ELR (cell line): Measurements from ENCODE around the gene EDIL3.

Experiments
- DNase-seq: peaks from one replicate; pipeline ENCODE4 v3.0.0-alpha.2; 2015; ENCODE audit warnings: low read depth

The EDIL3 gene

DNA sequence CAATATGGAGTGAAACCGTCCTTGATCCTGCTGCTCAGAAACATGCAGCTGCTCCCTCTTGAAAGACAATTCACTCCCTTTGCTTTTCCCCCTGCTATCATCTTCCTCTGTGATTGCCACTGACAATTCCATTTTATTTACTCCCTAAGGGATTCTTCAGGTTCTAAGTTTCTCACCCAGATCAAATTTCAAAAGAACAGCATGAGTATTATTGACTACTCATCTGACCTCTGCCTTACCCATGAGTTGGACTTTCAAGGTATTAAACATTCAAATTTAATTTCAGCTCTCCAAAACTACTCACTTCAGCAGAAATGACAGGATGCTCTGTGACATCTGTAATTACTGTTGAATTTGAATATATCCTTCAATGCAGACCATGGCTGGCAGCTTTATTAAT is 427.5 kb downstream of the EDIL3 start:
- peak; percentile 60 for DNase-seq

- peak; percentile 5 for DNase-seq
These were observed 428.3 kb downstream of the EDIL3 start for GRCh38 chr5:83956386-83956785.

DNA sequence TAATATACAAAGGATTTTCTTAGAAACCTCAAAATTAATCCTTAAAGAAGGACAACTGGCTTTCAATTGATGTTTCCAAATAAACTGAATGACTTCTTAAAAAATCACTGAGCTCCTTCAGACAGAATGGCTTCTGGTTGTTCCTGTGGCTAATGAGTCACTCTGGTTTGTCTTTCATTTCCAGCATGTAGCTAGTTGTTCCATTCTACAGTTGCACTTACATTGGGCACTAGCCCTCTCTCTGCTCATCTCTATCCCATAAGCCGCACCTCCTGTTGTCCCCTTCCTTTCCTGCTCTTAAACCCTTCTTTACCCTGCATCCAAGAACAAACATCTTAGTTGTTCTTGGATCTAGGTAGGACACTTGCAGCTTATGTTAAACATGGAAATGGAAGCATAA is 428.8 kb downstream of the EDIL3 start:
- peak; percentile 60 for DNase-seq

DNA sequence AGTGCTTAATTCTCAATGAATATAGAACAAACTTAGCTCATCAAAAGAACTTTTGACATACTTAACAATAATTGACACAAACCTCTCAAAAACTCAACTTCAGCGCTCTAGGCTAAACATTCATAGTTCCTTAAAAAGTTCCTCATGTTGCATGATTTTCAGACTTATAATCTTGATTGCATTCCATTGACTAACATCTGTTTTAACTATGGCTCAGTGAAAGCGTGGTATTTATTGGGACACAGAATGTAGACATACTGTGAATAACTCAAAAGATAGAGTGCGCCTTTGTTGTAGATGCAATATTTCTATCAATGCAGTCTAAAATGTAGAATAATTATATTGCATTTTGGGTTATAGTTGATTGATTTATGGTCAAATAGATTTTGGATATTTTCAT is 436.9 kb downstream of the EDIL3 start:
- no peak for DNase-seq

DNA sequence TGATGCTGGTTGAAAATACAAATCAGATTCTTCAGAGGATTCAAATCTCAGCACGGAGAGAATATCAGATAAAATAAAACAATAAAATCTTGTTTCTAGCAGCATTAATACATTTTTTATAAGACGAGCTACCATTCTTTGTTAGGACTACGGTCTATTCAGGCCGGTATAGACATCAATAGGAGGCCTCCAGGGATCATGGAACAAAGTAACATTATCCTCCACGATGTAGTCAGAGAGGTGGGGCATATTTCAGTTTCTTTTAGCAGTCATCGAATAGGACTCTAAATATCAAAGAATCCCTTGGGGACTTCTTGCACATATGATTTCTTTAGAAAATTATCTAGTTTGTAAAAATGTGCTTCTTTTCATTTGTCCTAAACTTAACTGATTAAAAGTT is 438.2 kb downstream of the EDIL3 start:
- no peak for DNase-seq

DNA sequence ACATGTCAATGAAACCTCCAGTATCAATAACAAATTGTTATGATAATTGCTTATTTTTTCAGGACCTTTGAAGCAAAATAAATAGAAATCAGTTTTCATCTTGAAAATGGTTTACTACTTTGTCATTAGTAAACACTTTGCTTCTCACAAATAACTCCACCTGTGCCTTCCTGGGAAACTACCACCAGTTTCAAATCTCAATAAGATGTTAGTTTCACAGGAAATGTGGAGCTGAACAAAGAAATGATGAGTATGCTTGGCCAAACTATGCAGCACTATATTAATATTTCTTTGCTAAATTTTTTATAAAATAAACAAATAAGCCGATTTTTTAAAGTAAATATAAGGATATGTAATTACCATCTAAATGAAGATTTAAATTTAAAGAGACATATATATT is 442.5 kb downstream of the EDIL3 start:
- DNase-seq = no peak

DNA sequence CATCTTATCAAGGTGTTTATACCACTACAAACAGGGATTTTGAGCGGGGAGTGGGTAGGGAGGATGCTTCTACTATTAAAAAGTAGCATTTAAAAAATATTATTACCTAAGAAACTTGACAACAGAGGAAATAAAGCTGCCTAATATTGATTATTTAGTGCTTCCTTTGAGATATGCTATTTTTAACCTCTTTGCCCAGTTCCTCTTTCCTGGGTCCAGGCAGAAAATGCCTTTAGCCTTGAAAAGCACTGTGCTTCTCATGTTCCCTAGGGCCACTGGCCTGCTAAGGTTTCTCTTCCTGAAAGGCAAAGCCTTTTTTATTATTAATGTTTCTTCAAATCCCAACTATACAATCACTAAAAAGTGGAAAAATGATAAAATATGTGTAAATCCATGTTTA is 446.8 kb downstream of the EDIL3 start:
- no peak for DNase-seq

- DNase-seq = no peak
These were observed 452.7 kb downstream of the EDIL3 start for GRCh38 chr5:83931969-83932368.

GRCh38 chr5:83927140-83927733 is 457.4 kb downstream of the EDIL3 start:
- DNase-seq = peak; percentile 66

- DNase-seq = peak; percentile 13
These were observed 458.7 kb downstream of the EDIL3 start for GRCh38 chr5:83925955-83926337.

DNA sequence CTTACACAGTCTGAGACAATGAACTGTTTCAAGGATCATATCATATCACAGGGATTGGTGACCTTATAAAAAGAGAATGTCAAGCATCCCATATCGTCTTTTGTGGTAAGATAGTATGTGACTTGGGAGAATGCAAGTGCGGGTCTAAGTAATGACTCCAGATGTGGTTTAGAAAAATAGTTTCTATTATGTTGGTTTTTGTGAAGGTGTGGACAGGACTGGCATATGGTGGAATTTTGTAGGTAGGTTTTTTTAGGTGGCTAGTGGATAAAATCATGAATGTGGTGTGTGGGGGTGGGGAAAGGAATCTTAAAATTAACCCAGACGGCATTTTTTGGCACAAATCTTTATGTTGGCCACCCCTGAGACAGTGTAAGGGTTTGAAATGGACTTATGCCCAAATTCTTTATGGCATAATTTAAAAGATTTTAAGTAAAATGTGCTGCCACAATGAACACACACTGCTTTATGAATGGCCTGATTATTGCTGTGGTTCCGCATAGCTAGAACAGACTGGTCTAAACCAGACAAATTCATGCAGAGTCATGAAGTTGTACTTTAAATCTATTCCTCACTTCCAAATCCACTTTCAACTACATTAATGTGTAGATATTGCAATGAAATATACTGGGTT is 459.2 kb downstream of the EDIL3 start:
- peak; percentile 85 for DNase-seq

DNA sequence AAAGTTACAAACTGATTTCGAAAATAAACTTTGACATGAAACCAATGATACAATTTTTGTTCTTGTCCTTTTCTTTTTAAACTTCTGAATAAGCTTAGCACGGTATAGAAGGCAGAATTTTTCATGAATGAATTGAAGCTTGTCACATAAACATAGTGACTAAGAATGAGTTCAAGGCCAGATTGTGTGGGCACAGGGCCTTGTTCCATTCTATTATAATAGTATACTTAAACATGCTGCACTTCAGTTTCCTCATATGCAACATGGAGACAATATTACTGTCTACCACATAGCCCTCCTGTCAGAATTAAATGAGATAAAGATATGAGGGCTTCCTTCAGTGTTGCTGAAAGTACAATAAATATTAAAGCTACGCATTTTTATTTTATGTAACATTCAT is 459.8 kb downstream of the EDIL3 start:
- peak; percentile 74 for DNase-seq

DNA sequence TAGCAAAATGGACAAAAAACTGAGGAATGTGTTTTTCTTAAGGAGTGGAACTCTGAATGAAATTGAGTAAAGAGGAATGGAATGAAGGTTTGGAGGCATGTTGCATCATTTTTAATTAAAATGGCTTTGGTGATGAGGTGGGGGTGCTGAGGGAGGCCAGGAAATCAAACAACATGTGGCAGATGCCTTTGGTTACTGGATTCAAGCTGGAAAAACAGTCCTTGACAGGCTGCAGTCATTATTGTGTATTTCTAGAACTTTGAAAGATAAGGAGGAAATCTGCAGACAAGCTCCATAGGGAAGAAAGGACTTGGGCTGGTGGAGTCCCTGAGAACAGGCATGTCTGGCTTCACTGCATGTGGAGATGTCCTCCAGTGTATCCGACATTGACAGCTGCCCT is 460.5 kb downstream of the EDIL3 start:
- DNase-seq = no peak

- DNase-seq = no peak
These were observed 462.0 kb downstream of the EDIL3 start for GRCh38 chr5:83922699-83923098.

- no peak for DNase-seq
These were observed 462.9 kb downstream of the EDIL3 start for GRCh38 chr5:83921666-83922193.

DNA sequence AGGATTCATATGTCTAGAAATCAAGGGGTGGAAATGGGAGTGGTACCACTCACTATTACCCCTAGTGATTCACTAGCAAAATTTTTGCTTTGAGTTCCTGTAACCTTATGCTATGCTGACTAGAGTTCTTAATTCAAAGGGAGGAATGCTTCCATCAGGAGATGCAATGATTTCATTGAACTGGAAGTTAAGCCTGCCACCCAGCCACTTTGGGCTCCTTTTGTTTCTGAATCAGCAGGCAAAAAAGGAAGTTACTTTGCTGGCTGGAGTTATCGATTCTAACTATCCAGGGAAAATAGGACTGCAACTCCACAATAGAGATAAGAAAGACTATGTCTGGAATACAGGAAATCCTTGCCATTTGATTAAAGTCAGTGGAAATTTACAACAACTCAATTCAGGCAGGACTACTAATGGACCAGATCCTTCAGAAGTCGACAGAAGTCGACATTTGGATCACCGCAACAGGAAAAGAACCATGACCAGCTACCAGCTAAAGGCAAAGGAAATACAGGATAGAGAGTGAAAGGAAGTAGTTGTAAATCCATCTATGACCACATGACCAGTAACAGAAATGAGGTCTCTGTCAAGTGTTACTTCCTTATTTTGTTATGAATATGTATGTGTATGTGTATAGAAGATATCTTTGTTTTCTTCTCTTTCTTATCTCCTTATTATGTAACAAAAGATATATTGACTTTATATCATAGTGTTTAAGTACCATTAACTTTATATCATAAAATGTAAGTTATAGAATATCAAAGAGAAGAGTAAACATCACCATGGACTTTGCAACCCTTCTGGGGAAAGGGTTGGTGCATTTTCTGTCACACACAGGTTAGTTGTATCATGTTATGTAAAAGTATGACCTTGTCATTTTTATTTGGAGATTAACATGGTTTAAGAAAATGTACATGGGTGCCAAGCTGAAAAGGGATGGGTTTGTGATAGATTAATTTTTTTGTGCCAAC is 465.3 kb downstream of the EDIL3 start:
- DNase-seq = peak; percentile 15

- DNase-seq = no peak
These were observed 467.3 kb downstream of the EDIL3 start for GRCh38 chr5:83917261-83917908.

DNA sequence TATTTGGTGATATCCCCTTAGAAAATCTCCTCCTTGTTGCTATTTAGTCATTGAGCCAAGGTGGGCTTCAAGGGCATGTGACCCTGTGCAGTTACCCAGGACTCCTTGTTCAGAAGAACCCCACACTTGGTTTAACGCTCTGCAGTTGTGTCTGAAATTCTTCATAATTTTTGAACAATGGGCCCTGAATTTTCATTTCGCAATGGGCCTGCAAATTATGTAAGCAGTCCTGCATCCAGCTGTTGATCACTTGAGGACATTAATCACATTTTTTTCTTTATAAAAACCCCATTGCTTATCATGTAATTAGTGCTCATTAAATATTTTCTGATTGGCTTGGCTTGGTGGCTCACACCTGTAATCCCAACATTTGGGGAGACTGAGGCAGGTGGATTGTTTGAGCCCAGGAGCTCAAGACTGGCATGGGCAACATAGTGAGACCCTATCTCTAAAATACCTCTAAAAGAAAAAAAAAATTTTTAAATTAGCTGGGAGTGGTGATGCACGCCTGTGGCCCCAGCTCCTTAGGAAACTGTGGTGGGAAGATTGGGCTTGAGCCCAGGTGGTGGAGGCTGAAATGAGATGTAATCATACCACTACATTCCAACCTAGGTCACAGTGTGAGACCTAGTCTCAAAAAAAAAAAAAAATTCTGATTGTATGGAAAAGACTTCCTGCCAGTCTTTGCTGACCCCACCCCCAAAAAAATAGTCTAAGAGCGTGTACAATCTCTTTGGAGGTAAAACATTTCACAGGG is 469.8 kb downstream of the EDIL3 start:
- no peak for DNase-seq

DNA sequence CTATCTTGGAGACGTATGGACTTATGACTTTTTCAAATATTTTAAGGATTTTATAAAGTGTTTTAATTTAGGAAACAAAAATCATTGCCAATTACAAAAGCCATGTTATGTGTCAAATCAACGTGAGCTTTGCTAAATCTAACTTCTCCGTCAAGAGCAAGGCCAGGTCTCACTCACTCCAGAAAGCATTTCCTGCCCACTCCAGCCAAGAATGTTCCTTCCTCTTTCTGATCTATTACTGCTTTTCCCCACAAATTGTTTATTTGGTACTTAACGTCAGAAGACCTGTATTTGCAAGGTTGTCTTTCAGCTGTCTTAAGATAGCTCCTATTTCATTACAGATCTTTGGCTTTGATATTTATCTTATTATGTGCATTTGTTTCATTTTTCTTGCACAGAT is 470.5 kb downstream of the EDIL3 start:
- no peak for DNase-seq

GRCh38 chr5:83913593-83913992 is 471.1 kb downstream of the EDIL3 start:
- no peak for DNase-seq

GRCh38 chr5:83911367-83911919 is 473.2 kb downstream of the EDIL3 start:
- DNase-seq = no peak
